HL-60/S4 treated with phorbol 12-myristate 13-acetate at 8.2 ng/mL for 4 days and 3 days (cell line): ENCODE results near the gene IGFBP4.

Source experiments
- in situ Hi-C: fragments of 300-500 bp; cut with MboI; formaldehyde crosslinking; loops from 2 replicates; pipeline ENCODE4 v1.15.0; 2022; ENCODE audit warnings: low sequenced_read_pairs

IGFBP4 gene

GRCh38 chr17:40454613-40454995, 11.4 kb downstream of the IGFBP4 start:
- in situ Hi-C loops = no loop called here

- in situ Hi-C loops = no loop called here
Measured at GRCh38 chr17:40456396-40456951, 13.2 kb downstream of the IGFBP4 start.

- in situ Hi-C loops = no loop called here
Measured at GRCh38 chr17:40457369-40457768, 14.1 kb downstream of the IGFBP4 start.

DNA sequence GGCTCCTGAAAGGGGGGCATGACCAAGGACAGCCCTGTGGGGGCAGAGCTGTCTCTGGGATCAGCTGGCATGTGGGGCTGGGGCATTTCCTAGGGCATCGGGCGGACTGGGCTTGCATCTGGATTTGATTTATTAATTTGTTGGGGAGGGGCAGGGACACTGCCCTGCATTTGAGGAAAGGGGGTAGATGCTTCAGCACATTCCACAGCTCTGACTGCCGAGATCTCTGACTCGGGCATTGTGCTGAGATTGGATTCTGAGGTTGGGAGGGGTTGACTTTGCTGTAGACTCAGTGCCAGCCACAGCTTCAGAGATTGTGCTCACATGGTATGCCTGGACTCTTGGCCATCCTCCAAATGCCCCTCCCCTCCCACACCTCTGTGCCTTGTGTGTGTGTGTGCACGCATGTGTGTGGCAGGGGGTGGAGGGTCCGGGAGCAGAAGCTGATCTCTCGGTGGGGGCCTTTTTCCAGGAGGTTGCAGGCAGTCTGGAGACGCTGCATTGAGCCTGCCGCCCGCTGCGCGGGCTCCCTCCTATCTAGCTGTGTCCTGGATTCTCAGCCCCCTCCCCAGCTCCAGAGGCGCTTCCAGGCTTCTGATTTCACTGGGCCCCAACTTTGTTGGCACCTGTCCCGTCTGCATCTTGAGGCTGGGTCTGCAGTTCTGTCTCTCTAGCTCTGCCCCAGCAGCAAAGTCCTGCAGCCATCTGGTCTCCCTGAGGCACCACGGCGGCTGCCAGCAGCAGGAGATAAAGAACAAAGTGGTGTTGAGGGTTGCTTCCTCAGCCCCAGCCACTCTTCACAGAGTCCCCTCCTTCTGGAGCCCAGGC, 14.9 kb downstream of the IGFBP4 start:
- in situ Hi-C loops = no loop called here

DNA sequence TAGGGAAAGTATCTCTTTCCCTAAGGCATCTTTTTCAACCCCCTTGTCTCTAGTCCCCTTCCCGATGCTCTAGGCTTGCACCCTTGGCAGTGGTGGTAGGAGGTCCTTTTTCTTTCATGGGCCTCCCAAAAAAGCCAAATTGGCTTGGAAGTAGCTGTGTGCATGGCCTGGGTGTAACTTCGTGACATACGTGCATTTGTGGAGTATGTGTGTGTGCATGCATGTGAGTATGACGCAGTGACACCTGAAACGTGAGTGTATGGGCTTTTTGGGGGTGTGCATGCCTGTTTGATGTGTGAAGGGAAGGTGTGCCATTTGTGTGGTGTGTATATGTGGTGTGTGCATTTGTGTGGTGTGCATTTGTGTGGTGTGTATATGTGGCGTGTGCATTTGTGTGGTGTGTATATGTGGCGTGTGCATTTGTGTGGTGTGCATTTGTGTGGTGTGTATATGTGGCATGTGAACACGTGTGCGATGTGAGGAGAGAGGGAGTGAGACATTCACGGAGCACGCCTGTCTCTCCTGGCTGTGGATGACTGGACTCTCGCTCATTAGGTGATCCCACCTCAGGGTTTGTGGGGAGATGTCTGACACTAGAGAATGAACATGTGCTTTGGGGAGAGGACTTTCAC, 15.7 kb downstream of the IGFBP4 start:
- in situ Hi-C loops = no loop called here

DNA sequence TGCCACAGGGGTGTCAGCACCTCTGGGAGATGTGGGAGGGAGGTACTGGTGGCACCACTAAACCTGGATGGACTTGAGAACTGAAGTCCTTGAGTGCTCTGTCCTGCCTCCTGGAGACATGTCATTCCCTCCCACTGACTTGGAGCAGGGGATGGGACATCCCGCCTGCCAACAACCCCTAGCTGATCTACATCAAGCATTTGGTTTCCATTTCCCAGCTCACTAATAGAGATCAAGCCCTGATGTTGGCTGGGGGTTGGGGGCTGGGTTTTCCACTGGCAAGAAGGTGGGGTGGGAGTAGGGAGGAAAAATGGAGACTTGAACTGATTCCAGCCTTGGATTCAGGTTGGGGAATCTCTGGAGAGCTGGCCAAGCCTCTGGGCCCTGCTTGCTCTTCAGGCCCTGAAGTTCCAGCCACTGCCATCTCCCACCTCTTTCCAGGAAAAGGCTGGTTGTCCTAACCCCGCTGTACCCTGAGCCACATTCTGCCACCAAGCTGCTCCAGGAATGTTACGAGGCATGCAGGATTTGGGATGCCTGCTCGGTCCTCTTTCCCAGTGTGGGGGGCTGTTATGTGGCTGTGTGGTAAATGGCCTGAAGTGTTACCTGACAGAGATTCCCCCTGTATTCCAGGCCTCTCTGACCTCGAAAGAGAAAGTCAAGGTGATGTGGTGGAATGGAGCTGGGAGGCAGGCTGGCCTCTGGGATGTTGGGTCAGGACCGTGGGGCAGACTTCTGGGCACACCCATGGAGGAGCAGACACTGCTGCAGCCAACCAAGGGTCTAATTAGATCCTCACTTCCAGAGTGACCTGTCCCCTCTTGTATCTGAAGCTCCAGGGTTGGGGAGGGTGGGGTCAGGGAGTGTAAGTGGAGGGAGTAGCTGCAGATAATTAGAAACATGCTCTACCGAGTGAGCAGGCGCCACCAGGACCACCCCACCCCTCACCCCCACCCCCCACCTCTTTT, 16.7 kb downstream of the IGFBP4 start:
- in situ Hi-C loops = no loop called here

DNA sequence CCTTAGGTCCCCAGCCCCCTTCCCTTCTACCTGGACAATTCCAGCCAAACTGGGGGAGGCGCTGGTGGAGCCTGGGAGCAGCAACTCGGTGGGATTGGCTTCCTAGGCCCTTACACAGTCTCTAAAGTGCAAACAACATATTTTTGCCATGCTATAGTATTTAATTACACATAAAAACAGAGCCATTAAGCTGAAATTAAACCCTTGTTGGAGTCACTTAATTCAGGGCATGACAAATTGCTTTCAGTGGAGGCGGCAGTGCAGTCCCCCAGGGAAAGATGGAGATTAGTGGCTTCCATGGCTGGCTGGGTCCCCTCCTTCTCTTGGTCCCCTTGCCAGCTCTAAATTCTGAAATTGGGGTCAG, 17.3 kb downstream of the IGFBP4 start:
- in situ Hi-C loops = no loop called here

DNA sequence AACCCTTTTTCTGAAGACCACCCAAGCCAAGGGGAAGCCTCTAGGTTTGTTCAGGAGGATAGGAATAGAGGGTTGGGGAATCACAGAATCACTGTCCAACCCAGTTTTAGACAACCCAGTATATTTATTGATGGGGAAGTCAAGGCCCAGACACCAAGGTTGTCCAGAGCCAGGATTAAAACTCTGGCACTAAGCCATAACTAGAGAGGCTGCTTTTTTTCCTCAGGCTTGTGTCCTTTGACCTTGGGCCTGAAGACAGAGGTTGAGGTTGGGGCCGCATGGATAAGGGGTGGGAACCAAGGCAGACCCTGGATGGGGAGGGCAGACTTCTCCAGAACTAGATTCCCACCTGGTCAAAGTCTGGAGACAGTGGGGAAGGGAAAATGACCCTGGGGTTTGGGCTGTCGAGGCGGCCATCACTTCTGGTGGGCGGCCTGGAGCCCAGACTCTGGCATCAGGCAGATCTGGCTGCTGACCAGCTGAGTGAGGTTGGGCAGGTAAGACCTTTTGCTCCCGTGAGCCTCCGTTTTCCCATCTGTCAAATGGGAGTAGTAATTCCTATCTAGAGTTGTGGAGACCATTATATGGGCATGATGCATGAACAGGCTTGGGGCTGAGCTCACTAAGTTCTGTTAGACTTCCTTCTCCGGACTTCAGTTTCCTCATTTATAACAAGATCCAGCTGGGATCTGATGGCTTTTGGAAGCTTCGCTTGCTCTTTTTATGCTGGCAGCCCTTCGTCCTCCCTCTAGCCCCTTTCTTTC, 17.9 kb downstream of the IGFBP4 start:
- in situ Hi-C loops = no loop called here

DNA sequence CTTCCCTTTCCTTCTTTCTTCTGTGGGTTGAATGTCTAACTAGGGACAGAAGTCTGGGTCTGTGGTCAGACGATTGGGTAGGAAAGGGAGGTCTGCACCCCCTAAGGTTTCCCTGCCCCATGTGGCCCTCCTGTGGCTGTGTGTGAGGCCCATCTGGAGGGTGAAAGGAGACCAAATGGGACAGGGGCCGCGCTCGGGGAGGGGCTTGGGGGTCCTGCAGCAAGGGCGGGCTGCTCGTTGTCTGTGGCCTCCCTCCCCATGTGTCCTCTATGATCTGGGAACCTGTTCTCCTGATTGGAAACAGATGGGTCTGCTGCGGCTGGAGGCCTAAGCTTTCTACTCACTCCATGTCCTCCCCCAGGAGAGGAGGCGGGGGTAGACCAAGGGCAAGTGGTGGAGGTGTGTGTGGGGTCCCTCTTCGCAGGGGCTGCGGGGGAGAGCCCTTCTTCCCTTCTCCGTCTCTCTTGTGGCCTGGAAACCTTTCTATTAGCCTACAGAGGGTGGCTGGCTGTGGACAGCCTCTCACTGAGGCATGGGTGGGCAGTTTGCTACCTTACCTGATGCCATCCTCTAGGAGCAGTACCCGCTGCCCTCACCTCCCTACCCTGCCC, 18.6 kb downstream of the IGFBP4 start:
- in situ Hi-C loops = no loop called here

- in situ Hi-C loops = no loop called here
Measured at GRCh38 chr17:40462343-40463121, 19.3 kb downstream of the IGFBP4 start.

GRCh38 chr17:40463122-40463550, 19.9 kb downstream of the IGFBP4 start:
- in situ Hi-C loops = no loop called here

DNA sequence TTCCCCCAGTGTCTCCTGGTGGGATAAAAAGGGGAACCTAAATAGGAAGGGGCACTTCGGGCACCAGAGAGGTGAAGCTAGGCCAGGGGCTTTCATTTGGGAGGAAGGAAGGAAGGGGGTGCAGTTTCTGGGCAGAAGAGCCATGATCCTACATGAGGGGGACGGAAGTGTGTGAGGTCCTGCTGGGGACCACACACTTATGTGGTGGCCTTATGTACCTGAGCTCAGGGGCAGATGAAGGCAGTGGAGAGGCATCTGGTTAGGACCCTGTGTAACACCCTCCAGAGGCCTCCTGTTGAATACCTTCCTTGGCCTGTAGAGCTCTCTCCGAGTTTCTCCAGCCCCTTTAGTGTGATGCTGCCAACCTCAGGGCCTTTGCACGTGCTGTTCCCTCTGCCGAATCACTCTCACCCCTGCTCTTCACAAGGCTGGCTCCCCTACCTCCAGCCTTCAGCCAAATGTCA, 21.2 kb downstream of the IGFBP4 start:
- in situ Hi-C loops = no loop called here

DNA sequence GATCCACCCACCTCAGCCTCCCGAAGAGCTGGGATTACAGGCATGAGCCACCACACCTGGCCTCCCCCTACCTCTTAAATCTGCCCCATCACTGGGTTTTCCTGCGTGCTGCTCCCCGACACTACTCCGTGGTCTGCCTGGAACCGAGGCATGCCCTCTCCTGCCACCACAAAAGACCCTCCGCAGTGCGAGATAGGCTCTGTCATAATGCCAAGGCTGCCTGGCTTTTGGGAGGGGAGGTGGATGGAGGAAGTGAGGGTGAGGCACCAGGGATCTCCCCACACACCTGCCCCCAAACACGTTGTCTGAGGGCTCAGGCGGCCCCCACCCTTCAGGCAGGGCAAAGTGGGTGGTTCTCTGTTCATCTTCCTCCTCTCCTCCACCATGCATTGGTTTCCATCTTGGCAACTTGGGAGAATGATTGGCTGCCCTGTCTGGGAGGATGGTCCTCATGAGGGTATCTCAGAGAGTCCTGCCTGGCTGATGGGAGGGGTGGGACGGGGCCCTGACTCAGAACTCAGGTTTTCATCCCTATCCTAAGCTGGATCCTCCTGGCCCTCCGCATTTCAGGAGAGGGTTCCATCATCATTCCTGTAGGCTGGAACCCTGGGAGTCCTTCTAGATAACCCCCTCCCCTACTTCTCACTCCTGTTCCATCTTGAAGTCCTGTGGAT, 23.2 kb downstream of the IGFBP4 start:
- in situ Hi-C loops = no loop called here

DNA sequence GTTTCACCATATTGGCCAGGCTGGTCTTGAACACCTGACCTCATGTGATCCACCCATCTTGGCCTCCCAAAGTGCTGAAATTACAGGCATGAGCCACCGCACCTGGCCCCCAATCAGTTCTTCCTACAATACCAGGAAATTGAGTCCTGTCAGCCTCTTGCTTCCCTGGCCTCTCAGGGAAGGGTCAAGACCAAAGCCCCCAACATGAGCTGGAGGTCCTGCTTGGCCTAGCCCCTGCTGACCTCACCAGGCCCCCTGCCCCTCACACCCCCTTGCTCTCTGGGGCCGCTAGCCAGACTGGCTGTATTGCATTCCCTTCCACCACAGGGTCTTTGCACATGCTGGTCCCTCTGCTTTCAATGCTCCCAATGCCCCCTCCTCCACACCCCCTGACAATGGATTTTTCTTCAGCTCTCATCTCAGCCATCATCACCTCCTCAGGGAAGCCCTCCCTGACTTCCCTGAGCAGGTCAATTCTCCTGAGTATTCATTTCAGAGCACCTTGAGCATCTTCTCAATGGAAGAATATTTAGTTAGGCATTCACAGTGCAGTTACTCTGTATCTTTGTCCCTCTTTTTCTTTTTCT, 24.1 kb downstream of the IGFBP4 start:
- in situ Hi-C loops = no loop called here

DNA sequence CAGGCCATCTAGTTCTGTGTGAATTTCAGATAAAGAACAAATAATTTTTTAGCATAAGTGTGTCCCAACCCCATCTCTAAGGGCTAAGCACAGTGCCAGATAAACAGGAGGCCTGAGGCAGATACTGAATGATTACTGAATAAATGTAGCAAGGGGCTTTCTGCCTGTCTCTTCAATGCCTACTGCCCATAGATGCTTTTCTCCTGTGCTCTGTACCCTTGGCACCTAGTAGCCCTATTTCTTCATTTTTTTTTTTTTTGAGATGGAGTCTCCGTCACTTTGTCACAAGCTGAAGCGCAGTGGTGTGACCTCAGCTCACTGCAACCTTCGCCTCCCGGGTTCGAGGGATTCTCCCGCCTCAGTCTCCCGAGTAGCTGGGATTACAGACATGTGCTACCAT, 25.3 kb downstream of the IGFBP4 start:
- in situ Hi-C loops = no loop called here

- in situ Hi-C loops = no loop called here
Measured at GRCh38 chr17:40469805-40470675, 26.8 kb downstream of the IGFBP4 start.
